Adipose tissue (tissue), 3 donors: Measurements from ENCODE around the gene TSR3. TPM values are rescaled to one million over a fixed set of nuclear protein-coding genes. Genes with fewer than 3 reads are reported as not detected.

Source experiments
- H3K27ac ChIP-seq: one replicate; pipeline ENCODE4 v1.5.1; 2013; ENCODE audit warnings: low read depth, low read length
- WGBS, 3 donors: extraction: QIAGEN DNeasy Blood & Tissue Kit; methylation state at CpG; one replicate each; pipeline ENCODE4 v1.1.7; 2013; 5-methylcytosine and 5-hydroxymethylcytosine counted together
- polyA plus RNA-seq, 3 donors: library from polyadenylated mRNA; stranded (reverse); fragments of 200-250 nt; gene quantifications; one replicate each; pipeline ENCODE4 v1.2.3, GENCODE V29; 2013
- donor health status: healthy with polysubstance abuse.
- donor health status: Bipolar disorder and iron deficiency.
- donor health status: healthy.

The TSR3 gene
- polyA plus RNA-seq, 3 donors: 42.0 to 69.2 (median 57.8) TPM

GRCh38 chr16:1317479-1318267 is 34.0 kb downstream of the TSR3 start:
- WGBS, 3 donors: 88 to 93% (median 90%) methylated on average over 32 of the region's 32 CpGs
- H3K27ac ChIP-seq: no peak overlapping the region

GRCh38 chr16:1316033-1316405 is 35.7 kb downstream of the TSR3 start:
- H3K27ac ChIP-seq: no peak overlapping the region
- 85 to 92% (median 88%) methylated on average over 14 of the region's 14 CpGs for WGBS, 3 donors

GRCh38 chr16:1315081-1316032 is 36.3 kb downstream of the TSR3 start:
- WGBS, 3 donors: 84 to 85% (median 84%) methylated on average over 36 to 46 of the region's 46 CpGs
- H3K27ac ChIP-seq: no peak overlapping the region

- WGBS, 3 donors: 82 to 90% (median 85%) methylated on average over 28 of the region's 28 CpGs
- no peak overlapping the region for H3K27ac ChIP-seq
Observed at GRCh38 chr16:1314399-1315068, 37.1 kb downstream of the TSR3 start.

GRCh38 chr16:1313721-1314369 is 37.8 kb downstream of the TSR3 start:
- H3K27ac ChIP-seq: no peak overlapping the region
- 88 to 89% (median 88%) methylated on average over 37 to 38 of the region's 38 CpGs for WGBS, 3 donors

- 83 to 90% (median 88%) methylated on average over 15 of the region's 15 CpGs for WGBS, 3 donors
- no peak overlapping the region for H3K27ac ChIP-seq
Observed at GRCh38 chr16:1312903-1313302, 38.8 kb downstream of the TSR3 start.

- no peak overlapping the region for H3K27ac ChIP-seq
- WGBS, 3 donors: 72 to 80% (median 75%) methylated on average over 16 of the region's 16 CpGs
Observed at GRCh38 chr16:1312467-1312816, 39.2 kb downstream of the TSR3 start.

- WGBS, 3 donors: 23 to 26% (median 24%) methylated on average over 35 of the region's 35 CpGs
- H3K27ac ChIP-seq: no peak overlapping the region
Observed at GRCh38 chr16:1311738-1312466, 39.8 kb downstream of the TSR3 start.

- no peak overlapping the region for H3K27ac ChIP-seq
- WGBS, 3 donors: 16 to 21% (median 18%) methylated on average over 13 of the region's 13 CpGs
Observed at GRCh38 chr16:1311212-1311737, 40.4 kb downstream of the TSR3 start.

- 2 to 4% (median 2%) methylated on average over 14 of the region's 14 CpGs for WGBS, 3 donors
- H3K27ac ChIP-seq: no peak overlapping the region
Observed at GRCh38 chr16:1310832-1311200, 40.9 kb downstream of the TSR3 start.

- 1 to 3% (median 1%) methylated on average over 54 to 77 of the region's 77 CpGs for WGBS, 3 donors
- no peak overlapping the region for H3K27ac ChIP-seq
Observed at GRCh38 chr16:1309888-1310831, 41.5 kb downstream of the TSR3 start.

- 0 to 1% (median 1%) methylated on average over 62 to 116 of the region's 117 CpGs for WGBS, 3 donors
- H3K27ac ChIP-seq: peak within 1 kb of the TSS; percentile 68
Observed at GRCh38 chr16:1308977-1309885, 42.4 kb downstream of the TSR3 start, which contains the start of gene UBE2I. Gene UBE2I, plus strand, starts transcription at chr16:1309636. Its CDS starts 4,395 bp downstream, at chr16:1314031.

- WGBS, 3 donors: 4 to 8% (median 5%) methylated on average over 18 to 42 of the region's 43 CpGs
- H3K27ac ChIP-seq: peak overlapping the region; percentile 68
Observed at GRCh38 chr16:1308036-1308976, 43.4 kb downstream of the TSR3 start.

- WGBS, 3 donors: 65 to 72% (median 67%) methylated on average over 4 of the region's 4 CpGs
- no peak overlapping the region for H3K27ac ChIP-seq
Observed at GRCh38 chr16:1306334-1306733, 45.3 kb downstream of the TSR3 start.

GRCh38 chr16:1305823-1306222 is 45.9 kb downstream of the TSR3 start:
- WGBS, 3 donors: 70 to 78% (median 76%) methylated on average over 12 of the region's 12 CpGs
- no peak overlapping the region for H3K27ac ChIP-seq
